ENCODE data around the gene BAHD1. TPM values are rescaled to one million over a fixed set of nuclear protein-coding genes. Genes with fewer than 3 reads are reported as not detected.

Gene BAHD1
- polyA plus RNA-seq, 1 of the 3 experiments (the other 2 are of a cell fraction): 5.5 TPM

DNA sequence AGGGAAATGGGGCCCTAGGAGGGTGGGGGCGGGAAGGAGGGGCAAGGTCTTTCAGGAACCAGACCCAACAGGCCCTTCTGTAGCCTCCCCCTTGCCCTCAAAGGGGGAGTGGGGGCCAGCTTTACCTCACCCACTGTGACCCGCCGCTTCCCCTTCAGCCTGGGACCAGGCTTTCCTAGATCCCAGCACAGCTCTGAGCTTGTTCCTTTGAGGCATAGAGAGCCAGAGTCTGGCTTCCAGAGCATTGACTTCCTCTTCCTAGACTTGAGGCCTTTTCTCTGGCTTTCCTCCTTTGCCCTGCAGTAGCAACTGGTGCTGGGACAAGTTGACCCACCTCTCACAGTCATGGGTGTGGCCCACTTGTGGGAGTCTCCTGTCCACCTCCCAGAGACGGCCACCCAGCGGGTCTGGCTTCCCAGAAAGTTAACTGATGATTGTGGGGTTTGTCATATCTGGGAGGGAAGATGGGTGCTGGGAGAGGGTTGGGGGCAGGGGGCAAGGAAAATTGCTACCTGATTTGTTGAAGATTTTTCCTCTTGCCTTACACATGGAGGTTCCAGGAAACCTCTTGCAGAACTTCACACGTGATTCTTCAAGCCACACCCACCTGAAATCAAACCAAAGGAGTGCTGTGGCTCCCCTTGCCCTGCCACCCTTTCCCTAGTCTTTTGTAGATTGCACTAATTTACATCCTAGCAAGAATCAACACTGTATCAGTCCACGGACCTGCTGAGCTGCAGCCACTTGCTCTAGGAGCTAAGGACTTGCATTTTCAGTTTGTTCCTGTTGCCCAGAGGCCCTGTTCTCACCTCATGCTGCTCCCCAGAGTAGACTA lies 25.9 kb downstream of the BAHD1 start:
- H3K79me2 ChIP-seq (ENCODE audit: insufficient read depth): peaks cover 5% of the 10 kb centered on the region; the same call in 1 of the 2 replicates
- peaks cover 23% of the 10 kb centered on the region for H3F3A ChIP-seq (replicated peaks; ENCODE audit: insufficient read depth)
- H3K27me3 ChIP-seq (ENCODE audit: insufficient read depth): no peaks in the 10 kb centered on the region
- H3K27ac ChIP-seq (ENCODE audit: low read depth in 2 of 2, low read length in 1 of 2): no peak overlapping the region
- H3K9ac ChIP-seq: no peak overlapping the region
- peaks cover 4 to 36% of the 10 kb centered on the region in 2 experiments for H3K36me3 ChIP-seq (replicated peaks in 1 of 2; ENCODE audit: control insufficient read depth in 1 of 2, insufficient read depth in 2 of 2, low read length in 1 of 2)
- TF ChIP-seq TAF1 (IDR thresholded peaks at IDR 0.05; ENCODE audit: borderline replicate concordance, low read depth, low read length): no peak
- no peak for TF ChIP-seq FOSL2 (IDR thresholded peaks at IDR 0.05; ENCODE audit: borderline replicate concordance, low read depth)
- TF ChIP-seq NFIC (IDR thresholded peaks at IDR 0.05; ENCODE audit: borderline replicate concordance): no peak
- TF ChIP-seq RXRA (IDR thresholded peaks at IDR 0.05; ENCODE audit: borderline replicate concordance, low read depth): no peak
- TF ChIP-seq EZH2phosphoT487 (IDR thresholded peaks at IDR 0.05; ENCODE audit: borderline replicate concordance, low read depth): no peak
- TF ChIP-seq NRF1 (IDR thresholded peaks at IDR 0.05; ENCODE audit: low read depth, low read length): no peak
- no peak for TF ChIP-seq YY1 (IDR thresholded peaks at IDR 0.05; ENCODE audit: low read depth)
- no peak for TF ChIP-seq CHD2 (IDR thresholded peaks at IDR 0.05; ENCODE audit: low read length, partially characterized antibody)
- TF ChIP-seq FOXJ3 (CRISPR knock-in tag; IDR thresholded peaks at IDR 0.05): no peak
- TF ChIP-seq FOXM1 (IDR thresholded peaks at IDR 0.05; ENCODE audit: low read depth): no peak
- TF ChIP-seq, protein P1, sequence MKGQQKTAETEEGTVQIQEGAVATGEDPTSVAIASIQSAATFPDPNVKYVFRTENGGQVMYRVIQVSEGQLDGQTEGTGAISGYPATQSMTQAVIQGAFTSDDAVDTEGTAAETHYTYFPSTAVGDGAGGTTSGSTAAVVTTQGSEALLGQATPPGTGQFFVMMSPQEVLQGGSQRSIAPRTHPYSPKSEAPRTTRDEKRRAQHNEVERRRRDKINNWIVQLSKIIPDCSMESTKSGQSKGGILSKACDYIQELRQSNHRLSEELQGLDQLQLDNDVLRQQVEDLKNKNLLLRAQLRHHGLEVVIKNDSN (IDR thresholded peaks at IDR 0.05; ENCODE audit: borderline replicate concordance, low read depth): no peak
- TF ChIP-seq GATA2 (CRISPR knock-in tag; IDR thresholded peaks at IDR 0.05): no peak
- no peak for TF ChIP-seq MXI1 (IDR thresholded peaks at IDR 0.05; ENCODE audit: low read depth, low read length)
- no peak for TF ChIP-seq TEAD4 (IDR thresholded peaks at IDR 0.05; ENCODE audit: borderline replicate concordance, insufficient read depth)
- no peak for TF ChIP-seq TCF12 (IDR thresholded peaks at IDR 0.05)
- no peak for TF ChIP-seq JUND (IDR thresholded peaks at IDR 0.05)
- TF ChIP-seq, protein P2, sequence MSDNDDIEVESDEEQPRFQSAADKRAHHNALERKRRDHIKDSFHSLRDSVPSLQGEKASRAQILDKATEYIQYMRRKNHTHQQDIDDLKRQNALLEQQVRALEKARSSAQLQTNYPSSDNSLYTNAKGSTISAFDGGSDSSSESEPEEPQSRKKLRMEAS (IDR thresholded peaks at IDR 0.05; ENCODE audit: low read depth): no peak
- TF ChIP-seq, protein P3, sequence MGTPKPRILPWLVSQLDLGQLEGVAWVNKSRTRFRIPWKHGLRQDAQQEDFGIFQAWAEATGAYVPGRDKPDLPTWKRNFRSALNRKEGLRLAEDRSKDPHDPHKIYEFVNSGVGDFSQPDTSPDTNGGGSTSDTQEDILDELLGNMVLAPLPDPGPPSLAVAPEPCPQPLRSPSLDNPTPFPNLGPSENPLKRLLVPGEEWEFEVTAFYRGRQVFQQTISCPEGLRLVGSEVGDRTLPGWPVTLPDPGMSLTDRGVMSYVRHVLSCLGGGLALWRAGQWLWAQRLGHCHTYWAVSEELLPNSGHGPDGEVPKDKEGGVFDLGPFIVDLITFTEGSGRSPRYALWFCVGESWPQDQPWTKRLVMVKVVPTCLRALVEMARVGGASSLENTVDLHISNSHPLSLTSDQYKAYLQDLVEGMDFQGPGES (IDR thresholded peaks at IDR 0.05; ENCODE audit: low read depth, low read length): no peak
- TF ChIP-seq, protein P4, sequence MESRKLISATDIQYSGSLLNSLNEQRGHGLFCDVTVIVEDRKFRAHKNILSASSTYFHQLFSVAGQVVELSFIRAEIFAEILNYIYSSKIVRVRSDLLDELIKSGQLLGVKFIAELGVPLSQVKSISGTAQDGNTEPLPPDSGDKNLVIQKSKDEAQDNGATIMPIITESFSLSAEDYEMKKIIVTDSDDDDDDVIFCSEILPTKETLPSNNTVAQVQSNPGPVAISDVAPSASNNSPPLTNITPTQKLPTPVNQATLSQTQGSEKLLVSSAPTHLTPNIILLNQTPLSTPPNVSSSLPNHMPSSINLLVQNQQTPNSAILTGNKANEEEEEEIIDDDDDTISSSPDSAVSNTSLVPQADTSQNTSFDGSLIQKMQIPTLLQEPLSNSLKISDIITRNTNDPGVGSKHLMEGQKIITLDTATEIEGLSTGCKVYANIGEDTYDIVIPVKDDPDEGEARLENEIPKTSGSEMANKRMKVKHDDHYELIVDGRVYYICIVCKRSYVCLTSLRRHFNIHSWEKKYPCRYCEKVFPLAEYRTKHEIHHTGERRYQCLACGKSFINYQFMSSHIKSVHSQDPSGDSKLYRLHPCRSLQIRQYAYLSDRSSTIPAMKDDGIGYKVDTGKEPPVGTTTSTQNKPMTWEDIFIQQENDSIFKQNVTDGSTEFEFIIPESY (IDR thresholded peaks at IDR 0.05; ENCODE audit: borderline replicate concordance, low read depth): no peak
- H3K9me2 ChIP-seq: no peaks in the 10 kb centered on the region
- no peak overlapping the region for H2AFZ ChIP-seq (ENCODE audit: low read depth)
- DNase-seq: no peak
- no peak overlapping the region for H3K4me2 ChIP-seq
- H4K20me1 ChIP-seq (ENCODE audit: insufficient read depth): no peaks in the 10 kb centered on the region
- no peak overlapping the region for H3K4me3 ChIP-seq (ENCODE audit: low read depth in 2 of 2, low read length in 1 of 2)
- POLR2A ChIA-PET: no interaction called here
- CTCF ChIA-PET: interaction anchor here (0.8 to 2.0 kb wide), 3 partner anchors 22 to 40 kb away, joined by 3 to 4 read pairs (median 3); no protein-coding TSS in a partner anchor
- peaks cover 8 to 15% of the 10 kb centered on the region in 2 experiments; a peak in 2 of 4 replicates for H3K4me1 ChIP-seq (ENCODE audit: control insufficient read depth in 1 of 2, insufficient read depth in 2 of 2, low read depth in 1 of 2, low read length in 1 of 2)
- no peaks in the 10 kb centered on the region for H3K9me3 ChIP-seq
- 97% methylated on average over 7 of the region's 7 CpGs for WGBS (ENCODE audit: low lambda C conversion rate)
